Neuronal stem cell (in vitro differentiated cells): Measurements from ENCODE around the gene TMEM132C.

ENCODE experiments used
- DNase-seq: peaks from one replicate; pipeline ENCODE4 v3.0.0-alpha.2; 2013; ENCODE audit warnings: low spot score
- H2AFZ ChIP-seq: one replicate; pipeline ENCODE4 v1.6.1; 2013; ENCODE audit warnings: mild to moderate bottlenecking, low read length, inconsistent platforms
- H2AK5ac ChIP-seq: 2 replicates; pipeline ENCODE4 v1.6.1; 2013; ENCODE audit warnings: low read depth, mild to moderate bottlenecking, inconsistent platforms, low read length, moderate library complexity, mixed read lengths
- H2BK120ac ChIP-seq: 2 replicates; pipeline ENCODE4 v1.6.1; 2013; ENCODE audit warnings: low read depth, mild to moderate bottlenecking, inconsistent platforms, low read length, moderate library complexity, mixed read lengths
- H2BK12ac ChIP-seq: one replicate; pipeline ENCODE4 v1.6.1; 2013; ENCODE audit warnings: low read length, inconsistent platforms
- H2BK15ac ChIP-seq: 2 replicates; pipeline ENCODE4 v1.6.1; 2013; ENCODE audit warnings: mild to moderate bottlenecking, low read length, inconsistent platforms, mixed read lengths
- H2BK5ac ChIP-seq: one replicate; pipeline ENCODE4 v1.6.1; 2013; ENCODE audit warnings: inconsistent platforms, mild to moderate bottlenecking, low read length, moderate library complexity
- H3K14ac ChIP-seq: one replicate; pipeline ENCODE4 v1.6.1; 2013; ENCODE audit warnings: low read length, inconsistent platforms
- H3K18ac ChIP-seq: 2 replicates; pipeline ENCODE4 v1.6.1; 2013; ENCODE audit warnings: low read length, inconsistent platforms
- H3K23ac ChIP-seq: 2 replicates; pipeline ENCODE4 v1.6.1; 2013; ENCODE audit warnings: low read depth, mild to moderate bottlenecking, mixed read lengths, low read length, inconsistent platforms; ENCODE audit not compliant: poor library complexity
- H3K27ac ChIP-seq: replicated peaks from 3 replicates; pipeline ENCODE4 v1.5.1; 2013; ENCODE audit warnings: low read length, inconsistent platforms
- H3K27me3 ChIP-seq, 3 experiments: 2 replicates each; pipeline ENCODE4 v1.6.1; 2013; ENCODE audit warnings: low read length in 3 of 3, mild to moderate bottlenecking in 2 of 3, inconsistent platforms in 1 of 3, low read depth in 1 of 3, mixed read lengths in 1 of 3, moderate library complexity in 1 of 3; ENCODE audit not compliant: control insufficient read depth in 3 of 3, insufficient read depth in 3 of 3
- H3K36me3 ChIP-seq, 2 donors: replicated peaks in 1 of 2; 2 replicates each; pipeline ENCODE4 v1.6.1; 2013; ENCODE audit warnings: low read length in 2 of 2; ENCODE audit not compliant: control insufficient read depth in 2 of 2, insufficient read depth in 2 of 2
- H3K4ac ChIP-seq: 2 replicates; pipeline ENCODE4 v1.6.1; 2013; ENCODE audit warnings: inconsistent platforms, mild to moderate bottlenecking, low read length, moderate library complexity
- H3K4me1 ChIP-seq, 2 donors: 1 replicate in 1 of 2; 2 replicates in 1 of 2; pipeline ENCODE4 v1.6.1; 2013; ENCODE audit warnings: low read length in 2 of 2, low read depth in 1 of 2; ENCODE audit not compliant: control insufficient read depth in 2 of 2, insufficient read depth in 1 of 2
- H3K4me2 ChIP-seq: one replicate; pipeline ENCODE4 v1.6.1; 2013; ENCODE audit warnings: mild to moderate bottlenecking, low read length, inconsistent platforms; ENCODE audit not compliant: insufficient read depth, poor library complexity, severe bottlenecking
- H3K4me3 ChIP-seq, 2 donors: 2 replicates each; pipeline ENCODE4 v1.5.1; 2013; ENCODE audit warnings: low read length in 2 of 2, mild to moderate bottlenecking in 2 of 2, inconsistent platforms in 1 of 2, moderate library complexity in 1 of 2
- H3K79me1 ChIP-seq: one replicate; pipeline ENCODE4 v1.6.1; 2013; ENCODE audit warnings: low read depth, mild to moderate bottlenecking, inconsistent platforms, low read length, moderate library complexity
- H3K9ac ChIP-seq: one replicate; pipeline ENCODE4 v1.6.1; 2013; ENCODE audit warnings: mild to moderate bottlenecking, low read depth, low read length, inconsistent platforms; ENCODE audit not compliant: poor library complexity
- H3K9me3 ChIP-seq, 2 donors: replicated peaks in 1 of 2; 2 replicates each; pipeline versions ENCODE3 to v1.6.1; 2013; ENCODE audit warnings: low read length in 2 of 2, mild to moderate bottlenecking in 2 of 2, inconsistent platforms in 1 of 2, low read depth in 1 of 2, mixed read lengths in 1 of 2, moderate library complexity in 1 of 2; ENCODE audit not compliant: control insufficient read depth in 2 of 2, insufficient read depth in 1 of 2
- H4K8ac ChIP-seq: one replicate; pipeline ENCODE4 v1.6.1; 2013; ENCODE audit warnings: low read depth, mild to moderate bottlenecking, inconsistent platforms, low read length, moderate library complexity
- H4K91ac ChIP-seq: one replicate; pipeline ENCODE4 v1.6.1; 2013; ENCODE audit warnings: low read length, low read depth, mild to moderate bottlenecking, inconsistent platforms; ENCODE audit not compliant: poor library complexity
- WGBS, 2 donors: extraction: QIAGEN DNeasy Blood & Tissue Kit; methylation state at CpG; one replicate each; pipeline ENCODE4 v1.1.7; 2013; ENCODE audit warnings: missing lambda C conversion rate in 2 of 2, mixed read lengths in 1 of 2; ENCODE audit not compliant: insufficient read length in 2 of 2, insufficient replicate concordance in 1 of 2; ENCODE audit errors: extremely low coverage in 2 of 2; 5-methylcytosine and 5-hydroxymethylcytosine counted together

The TMEM132C gene

GRCh38 chr12:128236525-128236924 is 30.4 kb upstream of the TMEM132C start:
- Histone ChIP-seq H4K8ac (no peak overlapping the region), H3K36me3 (peaks cover 0 to 1% of the 10 kb centered on the region in 2 donors), H3K27me3 (no peaks in the 10 kb centered on the region), H4K91ac (no peak overlapping the region), H3K18ac (no peak overlapping the region), H3K4me1 (no peaks in the 10 kb centered on the region), H2AK5ac (no peak overlapping the region), H3K23ac (no peak overlapping the region), H3K9ac (no peak overlapping the region), H2AFZ (no peak overlapping the region), H3K4me2 (no peak overlapping the region), H2BK120ac (no peak overlapping the region), H3K9me3 (no peaks in the 10 kb centered on the region), H3K79me1 (no peaks in the 10 kb centered on the region), H2BK12ac (no peak overlapping the region), H3K4ac (no peak overlapping the region), H3K14ac (no peak overlapping the region), H2BK15ac (no peak overlapping the region), H2BK5ac (no peak overlapping the region), H3K27ac (no peak overlapping the region), H3K4me3 (no peak overlapping the region)
- WGBS, 2 donors: no CpG with 5 or more reads among the region's 1 CpG
- DNase-seq: no peak

GRCh38 chr12:128240745-128241144 is 26.2 kb upstream of the TMEM132C start:
- Histone ChIP-seq H2BK5ac (no peak overlapping the region), H3K9me3 (no peaks in the 10 kb centered on the region), H3K27ac (no peak overlapping the region), H3K18ac (no peak overlapping the region), H3K4ac (no peak overlapping the region), H3K27me3 (no peaks in the 10 kb centered on the region), H4K91ac (no peak overlapping the region), H2BK120ac (no peak overlapping the region), H2AK5ac (no peak overlapping the region), H3K9ac (no peak overlapping the region), H3K14ac (no peak overlapping the region), H2BK15ac (no peak overlapping the region), H3K36me3 (no peaks in the 10 kb centered on the region), H3K79me1 (no peaks in the 10 kb centered on the region), H2AFZ (no peak overlapping the region), H3K4me2 (no peak overlapping the region), H4K8ac (no peak overlapping the region), H2BK12ac (no peak overlapping the region), H3K4me3 (no peak overlapping the region), H3K23ac (no peak overlapping the region), H3K4me1 (no peaks in the 10 kb centered on the region)
- no CpG with 5 or more reads among the region's 2 CpGs for WGBS, 2 donors
- DNase-seq: no peak

GRCh38 chr12:128245121-128245520 is 21.8 kb upstream of the TMEM132C start:
- Histone ChIP-seq H2AFZ (no peak overlapping the region), H3K9ac (no peak overlapping the region), H3K23ac (no peak overlapping the region), H3K4me1 (peaks cover 0 to 2% of the 10 kb centered on the region in 2 donors), H3K27ac (no peak overlapping the region), H3K9me3 (peaks cover 5 to 6% of the 10 kb centered on the region in 2 donors), H3K4ac (no peak overlapping the region), H4K8ac (no peak overlapping the region), H3K14ac (no peak overlapping the region), H3K36me3 (no peaks in the 10 kb centered on the region), H2BK12ac (no peak overlapping the region), H2BK15ac (no peak overlapping the region), H2AK5ac (no peak overlapping the region), H3K79me1 (no peaks in the 10 kb centered on the region), H3K4me2 (no peak overlapping the region), H2BK5ac (no peak overlapping the region), H3K27me3 (no peaks in the 10 kb centered on the region), H3K18ac (no peak overlapping the region), H3K4me3 (no peak overlapping the region), H4K91ac (no peak overlapping the region), H2BK120ac (no peak overlapping the region)
- no CpG with 5 or more reads among the region's 2 CpGs for WGBS, 2 donors
- no peak for DNase-seq

GRCh38 chr12:128245905-128246304 is 21.1 kb upstream of the TMEM132C start:
- no peak overlapping the region for H2BK12ac ChIP-seq
- no peaks in the 10 kb centered on the region for H3K36me3 ChIP-seq
- no peak for DNase-seq
- H3K79me1 ChIP-seq: no peaks in the 10 kb centered on the region
- H4K8ac ChIP-seq: no peak overlapping the region
- no peak overlapping the region for H2BK120ac ChIP-seq
- peaks cover 0 to 2% of the 10 kb centered on the region in 2 donors for H3K4me1 ChIP-seq
- no peak overlapping the region for H3K23ac ChIP-seq
- H2BK15ac ChIP-seq: no peak overlapping the region
- no peak overlapping the region for H3K4ac ChIP-seq
- no peak overlapping the region for H2AFZ ChIP-seq
- no peak overlapping the region for H3K27ac ChIP-seq
- no peak overlapping the region for H3K14ac ChIP-seq
- no peak overlapping the region for H3K18ac ChIP-seq
- H2BK5ac ChIP-seq: no peak overlapping the region
- H3K4me2 ChIP-seq: no peak overlapping the region
- H2AK5ac ChIP-seq: no peak overlapping the region
- no peaks in the 10 kb centered on the region for H3K27me3 ChIP-seq
- no peak overlapping the region for H4K91ac ChIP-seq
- no CpG with 5 or more reads among the region's 7 CpGs for WGBS, 2 donors
- peaks cover 5 to 6% of the 10 kb centered on the region in 2 donors for H3K9me3 ChIP-seq
- no peak overlapping the region for H3K4me3 ChIP-seq
- no peak overlapping the region for H3K9ac ChIP-seq
